ENCODE data around the gene CDK5R2. TPM values are rescaled to one million over a fixed set of nuclear protein-coding genes. Genes with fewer than 3 reads are reported as not detected.
"Not testable (repeated sequence)": the region's sequence is repeated elsewhere in the genome, so short reads cannot be mapped to it uniquely, and the experiment has no call there.

CDK5R2 gene
- total RNA-seq, 4 donors from 2014 or later = not detected

GRCh38 chr2:218927422-218927821 is 32.0 kb upstream of the CDK5R2 start:
- DNase-seq (no peak), ATAC-seq (no peak)
- Histone ChIP-seq H3K27me3 (peaks cover 0 to 4% (median 0%) of the 10 kb centered on the region in 3 donors), H3K36me3 (no peaks in the 10 kb centered on the region), H3K9me3 (no peaks in the 10 kb centered on the region), H3K4me1 (no peaks in the 10 kb centered on the region), H3K4me3 (no peak overlapping the region), H3K27ac (no peak overlapping the region)
- no peak for TF ChIP-seq POLR2A (IDR thresholded peaks at IDR 0.05)
- intact Hi-C loops (cut with DNase I; ENCODE audit: low total_unique reads) = no loop called here
- in situ Hi-C loops (cut with MboI; ENCODE audit: low sequenced_read_pairs in 4 of 4) = no loop called here

- H3K9me3 ChIP-seq = no peaks in the 10 kb centered on the region
- no peak overlapping the region for H3K4me3 ChIP-seq
- in situ Hi-C loops (cut with MboI; ENCODE audit: low sequenced_read_pairs in 4 of 4) (no loop called here), intact Hi-C loops (cut with DNase I; ENCODE audit: low total_unique reads) (no loop called here)
- H3K27me3 ChIP-seq = peaks cover 0 to 4% (median 0%) of the 10 kb centered on the region in 3 donors
- no peak overlapping the region for H3K27ac ChIP-seq
- DNase-seq (no peak), ATAC-seq (no peak)
- H3K36me3 ChIP-seq = no peaks in the 10 kb centered on the region
- H3K4me1 ChIP-seq = no peaks in the 10 kb centered on the region
- TF ChIP-seq POLR2A (IDR thresholded peaks at IDR 0.05) (no peak), CTCF (IDR thresholded peaks at IDR 0.05 in 4 of 5, conservative IDR thresholded peaks at IDR 0.05 in 1 of 5) (no peak)
These were observed 31.6 kb upstream of the CDK5R2 start for GRCh38 chr2:218927876-218928275.

GRCh38 chr2:218930488-218930887 is 29.0 kb upstream of the CDK5R2 start:
- ATAC-seq; H3K27me3 ChIP-seq; intact Hi-C loops (cut with DNase I; ENCODE audit: low total_unique reads): not testable (repeated sequence)

GRCh38 chr2:218931751-218932150 is 27.7 kb upstream of the CDK5R2 start:
- in situ Hi-C loops (cut with MboI; ENCODE audit: low sequenced_read_pairs in 4 of 4); H3K27ac ChIP-seq; DNase-seq: not testable (repeated sequence)

More at GRCh38 chr2:218930488-218930887, 29.0 kb upstream of the CDK5R2 start:
- H3K36me3 ChIP-seq; in situ Hi-C loops (cut with MboI; ENCODE audit: low sequenced_read_pairs in 4 of 4); H3K9me3 ChIP-seq; H3K27ac ChIP-seq; H3K4me1 ChIP-seq; H3K4me3 ChIP-seq; DNase-seq: not testable (repeated sequence)

GRCh38 chr2:218944759-218945404 is 14.6 kb upstream of the CDK5R2 start:
- Histone ChIP-seq H3K4me3 (no peak overlapping the region), H3K27ac (no peak overlapping the region), H3K4me1 (no peaks in the 10 kb centered on the region), H3K36me3 (no peaks in the 10 kb centered on the region), H3K27me3 (peaks cover 4 to 23% (median 9%) of the 10 kb centered on the region in 3 donors), H3K9me3 (no peaks in the 10 kb centered on the region)
- no peak for DNase-seq
- in situ Hi-C loops (cut with MboI; ENCODE audit: low sequenced_read_pairs in 4 of 4) (no loop called here), intact Hi-C loops (cut with DNase I; ENCODE audit: low total_unique reads) (no loop called here)
- no peak for ATAC-seq
- TF ChIP-seq POLR2A (IDR thresholded peaks at IDR 0.05) = no peak
- no peak for TF ChIP-seq CTCF (IDR thresholded peaks at IDR 0.05 in 4 of 5, conservative IDR thresholded peaks at IDR 0.05 in 1 of 5)

More at GRCh38 chr2:218931751-218932150, 27.7 kb upstream of the CDK5R2 start:
- H3K4me1 ChIP-seq; H3K36me3 ChIP-seq; H3K9me3 ChIP-seq; intact Hi-C loops (cut with DNase I; ENCODE audit: low total_unique reads); ATAC-seq; H3K4me3 ChIP-seq: not testable (repeated sequence)
- peaks cover 0 to 15% (median 14%) of the 10 kb centered on the region in 3 donors for H3K27me3 ChIP-seq

GRCh38 chr2:218946621-218947020 is 12.8 kb upstream of the CDK5R2 start:
- no peaks in the 10 kb centered on the region for H3K36me3 ChIP-seq
- ATAC-seq (no peak), DNase-seq (no peak)
- H3K27me3 ChIP-seq = peaks cover 4 to 22% (median 9%) of the 10 kb centered on the region in 3 donors
- no peaks in the 10 kb centered on the region for H3K4me1 ChIP-seq
- TF ChIP-seq POLR2A (IDR thresholded peaks at IDR 0.05) = no peak
- TF ChIP-seq CTCF (IDR thresholded peaks at IDR 0.05 in 4 of 5, conservative IDR thresholded peaks at IDR 0.05 in 1 of 5) = no peak
- in situ Hi-C loops (cut with MboI; ENCODE audit: low sequenced_read_pairs in 4 of 4) = no loop called here
- no peak overlapping the region for H3K27ac ChIP-seq
- no peaks in the 10 kb centered on the region for H3K9me3 ChIP-seq
- no peak overlapping the region for H3K4me3 ChIP-seq
- intact Hi-C loops (cut with DNase I; ENCODE audit: low total_unique reads) = no loop called here
